PC-3 (cell line): Measurements from ENCODE around the gene REV1.

ENCODE experiments used
- EZH2 ChIP-seq: fragments of 300-600 bp; sonication (generic); IDR thresholded peaks from one replicate; pipeline ENCODE4 v1.6.1; 2017; ENCODE audit warnings: antibody characterized with exemption, mild to moderate bottlenecking, low read length; ENCODE audit not compliant: unreplicated experiment
- TF ChIP-seq, protein P1 (sequence below): fragments of 300-600 bp; sonication (generic); conservative IDR thresholded peaks from 2 replicates; pipeline ENCODE4 v1.5.1; 2017; ENCODE audit warnings: antibody characterized with exemption, low read depth, mild to moderate bottlenecking, low read length

DNA sequence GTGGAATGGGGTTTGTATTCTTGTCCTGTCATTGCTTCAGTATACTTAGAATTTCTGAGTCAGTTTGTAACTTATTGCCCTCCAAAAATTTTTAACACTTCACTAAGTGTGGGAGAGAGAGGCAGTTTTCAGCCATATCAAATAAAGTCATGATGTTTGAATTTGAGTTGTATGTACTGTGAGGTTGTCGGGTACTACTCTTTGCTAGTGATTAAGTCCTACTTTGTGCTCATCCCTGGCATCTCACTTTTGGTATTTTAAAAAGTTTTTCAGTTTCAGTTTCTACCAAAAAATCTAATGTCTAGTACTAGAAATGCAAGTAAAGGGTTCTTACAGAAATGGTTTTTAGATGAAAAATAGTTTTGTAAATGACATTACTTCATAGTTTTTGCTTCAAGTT lies 111.9 kb downstream of the REV1 start:
- TF ChIP-seq, protein P1, sequence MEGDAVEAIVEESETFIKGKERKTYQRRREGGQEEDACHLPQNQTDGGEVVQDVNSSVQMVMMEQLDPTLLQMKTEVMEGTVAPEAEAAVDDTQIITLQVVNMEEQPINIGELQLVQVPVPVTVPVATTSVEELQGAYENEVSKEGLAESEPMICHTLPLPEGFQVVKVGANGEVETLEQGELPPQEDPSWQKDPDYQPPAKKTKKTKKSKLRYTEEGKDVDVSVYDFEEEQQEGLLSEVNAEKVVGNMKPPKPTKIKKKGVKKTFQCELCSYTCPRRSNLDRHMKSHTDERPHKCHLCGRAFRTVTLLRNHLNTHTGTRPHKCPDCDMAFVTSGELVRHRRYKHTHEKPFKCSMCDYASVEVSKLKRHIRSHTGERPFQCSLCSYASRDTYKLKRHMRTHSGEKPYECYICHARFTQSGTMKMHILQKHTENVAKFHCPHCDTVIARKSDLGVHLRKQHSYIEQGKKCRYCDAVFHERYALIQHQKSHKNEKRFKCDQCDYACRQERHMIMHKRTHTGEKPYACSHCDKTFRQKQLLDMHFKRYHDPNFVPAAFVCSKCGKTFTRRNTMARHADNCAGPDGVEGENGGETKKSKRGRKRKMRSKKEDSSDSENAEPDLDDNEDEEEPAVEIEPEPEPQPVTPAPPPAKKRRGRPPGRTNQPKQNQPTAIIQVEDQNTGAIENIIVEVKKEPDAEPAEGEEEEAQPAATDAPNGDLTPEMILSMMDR, result no peak
- TF ChIP-seq EZH2, result no peak
